ENCODE measurements around the gene KRTAP21-2. TPM values are rescaled to one million over a fixed set of nuclear protein-coding genes. Genes with fewer than 3 reads are reported as not detected.

Gene KRTAP21-2
- total RNA-seq, 1 experiment from 2014 or later, result not detected

Other genes with a start within 250 kb of the KRTAP21-2 start
- not detected in 2 replicates for gene KRTAP19-5, start 245.1 kb downstream of the KRTAP21-2 start, total RNA-seq (2014; rRNA removed; shearing (Covaris generic))
- not detected in 2 replicates for gene KRTAP19-6, start 205.4 kb downstream of the KRTAP21-2 start, total RNA-seq (2014; rRNA removed; shearing (Covaris generic))
- not detected in 2 replicates for gene KRTAP19-7, start 185.9 kb downstream of the KRTAP21-2 start, total RNA-seq (2014; rRNA removed; shearing (Covaris generic))
- not detected in 2 replicates for gene KRTAP22-2, start 156.9 kb downstream of the KRTAP21-2 start, total RNA-seq (2014; rRNA removed; shearing (Covaris generic))
- not detected in 2 replicates for gene KRTAP6-3, start 154.8 kb downstream of the KRTAP21-2 start, total RNA-seq (2014; rRNA removed; shearing (Covaris generic))
- not detected in 2 replicates for gene KRTAP6-2, start 148.4 kb downstream of the KRTAP21-2 start, total RNA-seq (2014; rRNA removed; shearing (Covaris generic))
- gene KRTAP22-1, start 146.2 kb downstream of the KRTAP21-2 start, total RNA-seq (2014; rRNA removed; shearing (Covaris generic)), result not detected in 2 replicates
- not detected in 2 replicates for gene KRTAP6-1, start 133.3 kb downstream of the KRTAP21-2 start, total RNA-seq (2014; rRNA removed; shearing (Covaris generic))
- gene KRTAP20-1, start 130.8 kb downstream of the KRTAP21-2 start, total RNA-seq (2014; rRNA removed; shearing (Covaris generic)), result not detected in 2 replicates
- gene KRTAP20-4, start 126.6 kb downstream of the KRTAP21-2 start, total RNA-seq (2014; rRNA removed; shearing (Covaris generic)), result not detected in 2 replicates
- not detected in 2 replicates for gene KRTAP20-2, start 112.1 kb downstream of the KRTAP21-2 start, total RNA-seq (2014; rRNA removed; shearing (Covaris generic))
- not detected in 2 replicates for gene KRTAP20-3, start 104.4 kb downstream of the KRTAP21-2 start, total RNA-seq (2014; rRNA removed; shearing (Covaris generic))
- gene KRTAP21-3, start 28.5 kb downstream of the KRTAP21-2 start, total RNA-seq (2014; rRNA removed; shearing (Covaris generic)), result not detected in 2 replicates
- gene KRTAP21-1, start 8.2 kb upstream of the KRTAP21-2 start, total RNA-seq (2014; rRNA removed; shearing (Covaris generic)), result not detected in 2 replicates
- gene KRTAP8-1, start 66.0 kb upstream of the KRTAP21-2 start, total RNA-seq (2014; rRNA removed; shearing (Covaris generic)), result not detected in 2 replicates
- gene KRTAP7-1, start 82.5 kb upstream of the KRTAP21-2 start, total RNA-seq (2014; rRNA removed; shearing (Covaris generic)), result not detected in 2 replicates
- not detected in 2 replicates for gene KRTAP11-1, start 134.3 kb upstream of the KRTAP21-2 start, total RNA-seq (2014; rRNA removed; shearing (Covaris generic))

Measured in M059J (cell line).